M059J (cell line): ENCODE results near the gene KIF5B. TPM values are rescaled to one million over a fixed set of nuclear protein-coding genes. Genes with fewer than 3 reads are reported as not detected.

ENCODE experiments used
- DNase-seq: peaks from one replicate; pipeline ENCODE4 v3.0.0-alpha.2; 2012; ENCODE audit warnings: low read depth
- total RNA-seq: library from RNA; depleted of rRNA; stranded (reverse); fragments of >200 nt; shearing (Covaris generic); gene quantifications from 2 replicates; pipeline ENCODE4 v1.2.3, GENCODE V29; 2014; rRNA removed

The KIF5B gene
- total RNA-seq, 1 experiment from 2014 or later = 52.4 TPM

GRCh38 chr10:31961277-31962074 lies 94.7 kb downstream of the KIF5B start:
- DNase-seq = peak; percentile 93

- no peak for DNase-seq
Measured at GRCh38 chr10:31959461-31960173, 96.6 kb downstream of the KIF5B start.

Other genes starting within 250 kb of the KIF5B start
- 16.5 and 17.4 TPM in 2 replicates for gene ARHGAP12, start 127.6 kb downstream of the KIF5B start, total RNA-seq